ENCODE measurements around the gene ANKRD42. TPM values are rescaled to one million over a fixed set of nuclear protein-coding genes. Genes with fewer than 3 reads are reported as not detected.

The ANKRD42 gene
- total and polyA plus RNA-seq, 9 of the 15 experiments (the other 6 are each of a cell fraction or from before 2014, with no cell fraction given), result 2.8 to 9.1 (median 6.1) TPM

GRCh38 chr11:83194281-83195142 is 1.0 kb downstream of the ANKRD42 start (continued):
- TF ChIP-seq PRPF4 (IDR thresholded peaks at IDR 0.05; ENCODE audit: insufficient read depth, low read depth, low read length, poor library complexity, severe bottlenecking) (no peak), THRA (IDR thresholded peaks at IDR 0.05) (no peak), MCM3 (IDR thresholded peaks at IDR 0.05) (no peak), ARID2 (IDR thresholded peaks at IDR 0.05) (no peak), RBBP5 (IDR thresholded peaks at IDR 0.05; ENCODE audit: borderline replicate concordance, insufficient read depth, low read length, poor library complexity, severe bottlenecking) (peak; percentile 88), SMARCB1 (IDR thresholded peaks at IDR 0.05; ENCODE audit: insufficient read length, low read depth) (no peak), DIDO1 (tag; IDR thresholded peaks at IDR 0.05; ENCODE audit: low read depth) (no peak), TARDBP (IDR thresholded peaks at IDR 0.05) (no peak), ZNF668 (CRISPR knock-in tag; IDR thresholded peaks at IDR 0.05) (no peak), POLR2B (IDR thresholded peaks at IDR 0.05; ENCODE audit: low read depth, partially characterized antibody) (no peak), TAF9B (IDR thresholded peaks at IDR 0.05; ENCODE audit: partially characterized antibody) (no peak), ZNF324 (CRISPR knock-in tag; IDR thresholded peaks at IDR 0.05) (no peak), THRAP3 (IDR thresholded peaks at IDR 0.05; ENCODE audit: borderline replicate concordance) (no peak), SIN3A (IDR thresholded peaks at IDR 0.05; ENCODE audit: borderline replicate concordance in 2 of 2, control insufficient read depth in 1 of 2, low read depth in 2 of 2, low read length in 2 of 2) (peak in 1 of 2 experiments; percentile 38; a peak in 1 of 4 replicates), ZEB2 (IDR thresholded peaks at IDR 0.05) (no peak), HINFP (tag; conservative IDR thresholded peaks at IDR 0.05; ENCODE audit: low read depth) (0 out of 2 replicates have a peak, but pooled peaks have one; percentile 12), OTX1 (CRISPR knock-in tag; IDR thresholded peaks at IDR 0.05) (no peak), ZNF197 (CRISPR knock-in tag; IDR thresholded peaks at IDR 0.05; ENCODE audit: low read depth) (no peak), SRSF9 (IDR thresholded peaks at IDR 0.05; ENCODE audit: borderline replicate concordance, low read depth, low read length) (no peak), ESRRB (CRISPR knock-in tag; IDR thresholded peaks at IDR 0.05; ENCODE audit: borderline replicate concordance) (no peak), ZBTB17 (CRISPR knock-in tag; IDR thresholded peaks at IDR 0.05) (no peak), EP300 (IDR thresholded peaks at IDR 0.05; ENCODE audit: low read length) (peak; percentile 9; the same call in 1 of the 2 replicates), ADNP (tag; IDR thresholded peaks at IDR 0.05) (no peak), NCOA4 (IDR thresholded peaks at IDR 0.05; ENCODE audit: partially characterized antibody) (no peak), ZNF561 (CRISPR knock-in tag; conservative IDR thresholded peaks at IDR 0.05) (no peak), MITF (IDR thresholded peaks at IDR 0.05) (no peak)
